Colonic mucosa (tissue), 4 donors: ENCODE data around the gene SHANK2. TPM values are rescaled to one million over a fixed set of nuclear protein-coding genes. Genes with fewer than 3 reads are reported as not detected.
A peak's percentile ranks its signal among the peaks of the same experiment; 100 is the strongest.

Experiments used
- DNase-seq: peaks from one replicate; pipeline ENCODE4 v3.0.0-alpha.2; 2020
- H3K27ac ChIP-seq: fragments of 200-600 bp; one replicate; pipeline ENCODE4 v1.8.0; 2021
- H3K27me3 ChIP-seq: fragments of 200-600 bp; one replicate; pipeline ENCODE4 v1.8.0; 2021
- H3K36me3 ChIP-seq: fragments of 200-600 bp; one replicate; pipeline ENCODE4 v1.8.0; 2021
- H3K4me1 ChIP-seq: fragments of 200-600 bp; one replicate; pipeline ENCODE4 v1.8.0; 2021; ENCODE audit warnings: mild to moderate bottlenecking
- H3K4me3 ChIP-seq: fragments of 200-600 bp; one replicate; pipeline ENCODE4 v1.8.0; 2021
- H3K9ac ChIP-seq, 2 donors: one replicate each; pipeline ENCODE4 v1.7.0; 2013; ENCODE audit warnings: control low read depth in 2 of 2, low read depth in 2 of 2, low read length in 2 of 2
- H3K9me3 ChIP-seq: fragments of 200-600 bp; one replicate; pipeline ENCODE4 v1.8.0; 2021
- CTCF ChIP-seq: fragments of 200-600 bp; IDR thresholded peaks from one replicate; pipeline ENCODE4 v1.8.0; 2022; ENCODE audit warnings: antibody characterized with exemption, mild to moderate bottlenecking
- intact Hi-C: fragments of 100-400 bp; cut with DNase I; formaldehyde crosslinking; loops from one replicate; pipeline ENCODE4 v1.14.1; 2022
- total RNA-seq, 2 donors: library from RNA; stranded (reverse); fragmentation: NEBNext Ultra II Directional in 1 of 2; extraction: Animal tissue kit (Norgen Biotek cat#: 25700) in 1 of 2; gene quantifications; one replicate each; pipeline ENCODE4 v1.2.1, GENCODE V29; 2021
- donor health status: healthy.
- donor health status: DM: no; HTN: no; CAD: no.
- donor health status: DM: no; HTN: no; CAD: no.

Gene SHANK2
- 10 to 100 TPM; 26.0 to 38.1 TPM for total RNA-seq

- Histone ChIP-seq H3K27me3 (peaks cover 8% of the 10 kb centered on the region), H3K4me3 (peak within 1 kb of the TSS; percentile 66), H3K9me3 (no peaks in the 10 kb centered on the region), H3K4me1 (peaks cover 6% of the 10 kb centered on the region), H3K9ac (peak within 1 kb of the TSS; percentile 73 to 84), H3K27ac (peak within 1 kb of the TSS; percentile 43), H3K36me3 (no peaks in the 10 kb centered on the region)
- TF ChIP-seq CTCF = no peak
- intact Hi-C loops = no loop called here
- peak; percentile 64 for DNase-seq
Observed at GRCh38 chr11:71252269-71252769, at the start of gene SHANK2. TSS of gene SHANK2 (minus strand) at chr11:71252577. CDS start at chr11:71147326, 105,251 bp downstream.

GRCh38 chr11:71301858-71302533 lies 49.6 kb upstream of the SHANK2 start:
- Histone ChIP-seq H3K27ac (no peak overlapping the region), H3K9me3 (no peaks in the 10 kb centered on the region), H3K36me3 (no peaks in the 10 kb centered on the region), H3K27me3 (no peaks in the 10 kb centered on the region), H3K4me3 (no peak overlapping the region), H3K4me1 (no peaks in the 10 kb centered on the region), H3K9ac (no peak overlapping the region)
- no peak for DNase-seq
- TF ChIP-seq CTCF = no peak
- intact Hi-C loops = no loop called here

- no peak for TF ChIP-seq CTCF
- H3K36me3 ChIP-seq = no peaks in the 10 kb centered on the region
- H3K9ac ChIP-seq = no peak overlapping the region
- H3K27me3 ChIP-seq = no peaks in the 10 kb centered on the region
- intact Hi-C loops = no loop called here
- no peaks in the 10 kb centered on the region for H3K4me1 ChIP-seq
- no peak overlapping the region for H3K4me3 ChIP-seq
- peak; percentile 10 for DNase-seq
- H3K27ac ChIP-seq = no peak overlapping the region
- H3K9me3 ChIP-seq = no peaks in the 10 kb centered on the region
Observed at GRCh38 chr11:71301046-71301857, 48.9 kb upstream of the SHANK2 start.

- Histone ChIP-seq H3K36me3 (no peaks in the 10 kb centered on the region), H3K9ac (no peak overlapping the region), H3K9me3 (no peaks in the 10 kb centered on the region), H3K27me3 (no peaks in the 10 kb centered on the region), H3K27ac (no peak overlapping the region), H3K4me3 (no peak overlapping the region), H3K4me1 (no peaks in the 10 kb centered on the region)
- no peak for TF ChIP-seq CTCF
- peak; percentile 8 for DNase-seq
- intact Hi-C loops = no loop called here
Observed at GRCh38 chr11:71300187-71300586, 47.8 kb upstream of the SHANK2 start.

- peak; percentile 13 for DNase-seq
- Histone ChIP-seq H3K36me3 (no peaks in the 10 kb centered on the region), H3K9ac (no peak overlapping the region), H3K27ac (no peak overlapping the region), H3K4me1 (no peaks in the 10 kb centered on the region), H3K9me3 (no peaks in the 10 kb centered on the region), H3K4me3 (no peak overlapping the region), H3K27me3 (no peaks in the 10 kb centered on the region)
- TF ChIP-seq CTCF = no peak
- intact Hi-C loops = no loop called here
Observed at GRCh38 chr11:71298761-71299181, 46.4 kb upstream of the SHANK2 start.
